GM12873 (cell line): ENCODE results near the gene POLR1B.

Experiments
- CTCF ChIP-seq: IDR thresholded peaks from 2 replicates; pipeline ENCODE4 v1.5.1; 2012; ENCODE audit warnings: low read depth, mild to moderate bottlenecking, moderate library complexity, low read length, control low read depth; ENCODE audit not compliant: insufficient read depth; ENCODE audit errors: missing control alignments

POLR1B gene

GRCh38 chr2:112584891-112585250 lies 42.6 kb downstream of the POLR1B start:
- TF ChIP-seq CTCF: no peak

GRCh38 chr2:112585400-112585799 lies 43.1 kb downstream of the POLR1B start:
- no peak for TF ChIP-seq CTCF

DNA sequence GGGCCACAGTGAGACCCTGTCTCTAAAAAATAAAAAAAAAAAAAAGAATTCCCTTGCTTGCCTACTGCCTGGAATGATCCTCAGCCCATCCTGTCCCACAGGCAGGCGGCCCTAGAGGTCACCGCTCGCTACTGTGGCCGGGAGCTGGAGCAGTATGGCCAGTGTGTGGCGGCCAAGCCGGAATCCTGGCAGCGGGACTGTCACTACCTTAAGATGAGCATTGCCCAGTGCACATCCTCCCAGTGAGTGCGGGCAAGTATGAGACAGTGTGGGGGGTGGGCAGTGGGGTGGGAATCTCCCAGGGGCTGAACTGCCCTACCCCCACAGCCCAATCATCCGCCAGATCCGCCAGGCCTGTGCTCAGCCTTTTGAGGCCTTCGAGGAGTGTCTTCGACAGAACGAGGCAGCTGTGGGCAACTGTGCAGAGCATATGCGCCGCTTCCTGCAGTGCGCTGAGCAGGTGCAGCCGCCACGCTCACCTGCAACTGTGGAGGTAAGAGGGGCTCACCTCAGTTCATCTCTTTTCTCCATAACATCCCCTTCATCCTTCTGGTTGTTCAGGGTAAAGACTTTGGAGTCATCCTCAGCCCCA lies 43.7 kb downstream of the POLR1B start:
- TF ChIP-seq CTCF: no peak

DNA sequence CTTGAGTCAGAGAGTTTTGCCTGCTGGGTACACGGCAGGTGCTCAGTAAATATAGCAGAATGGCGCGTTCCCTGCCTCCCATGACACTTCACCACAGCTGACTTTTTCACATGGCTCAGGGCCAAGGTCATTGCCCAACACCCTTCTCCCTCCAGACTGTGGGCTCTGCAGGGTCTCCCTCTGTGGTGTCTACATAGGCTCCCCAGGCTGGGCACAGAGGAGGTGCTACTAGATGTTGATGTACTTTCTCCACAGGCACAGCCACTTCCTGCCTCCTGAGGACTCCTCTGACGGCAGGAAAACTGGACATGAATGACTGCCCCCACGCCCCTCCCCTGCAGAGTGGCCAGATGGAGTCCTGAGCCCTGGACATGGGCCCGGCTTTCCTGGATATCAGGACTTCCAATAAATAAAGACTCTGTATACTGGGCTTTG lies 46.4 kb downstream of the POLR1B start:
- no peak for TF ChIP-seq CTCF

DNA sequence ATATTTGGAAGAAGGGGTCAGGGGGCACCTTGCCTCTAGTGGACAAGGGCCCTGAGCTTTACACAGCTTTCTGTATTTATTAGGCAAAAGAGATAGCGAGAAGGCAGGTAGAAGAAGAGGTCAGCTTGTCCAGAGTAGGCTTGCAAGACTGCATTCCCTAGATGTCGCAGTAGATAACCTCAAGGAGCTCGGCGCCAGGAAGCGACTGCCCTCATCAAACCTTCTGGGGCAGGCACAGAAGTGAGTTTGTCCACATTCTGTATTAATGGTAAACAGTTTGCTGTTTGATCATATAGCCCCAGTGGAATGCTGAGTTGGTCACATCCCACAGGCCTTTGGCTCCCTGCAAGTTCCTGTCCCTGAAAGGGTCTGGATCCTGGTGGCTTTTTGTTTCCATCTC lies 49.1 kb downstream of the POLR1B start:
- TF ChIP-seq CTCF: no peak

DNA sequence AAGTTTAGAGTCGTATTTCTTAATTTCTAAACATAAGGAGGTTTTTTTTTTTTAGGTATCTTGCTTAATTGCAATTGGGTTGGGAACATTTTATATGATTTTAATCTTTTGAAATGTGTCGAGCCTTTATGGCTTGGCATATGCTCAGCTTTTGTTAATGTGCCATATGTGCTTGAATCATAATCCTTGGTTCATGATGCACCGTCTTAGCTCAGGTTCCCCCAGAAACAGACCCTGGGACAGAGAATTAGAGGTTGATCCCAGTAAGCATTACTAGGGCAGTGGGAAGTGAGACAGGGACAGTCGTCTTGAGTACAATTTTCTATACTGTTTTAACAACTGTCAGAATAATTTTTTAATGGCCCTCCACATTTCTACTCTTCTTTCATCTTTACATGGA lies 51.5 kb downstream of the POLR1B start:
- TF ChIP-seq CTCF: no peak

DNA sequence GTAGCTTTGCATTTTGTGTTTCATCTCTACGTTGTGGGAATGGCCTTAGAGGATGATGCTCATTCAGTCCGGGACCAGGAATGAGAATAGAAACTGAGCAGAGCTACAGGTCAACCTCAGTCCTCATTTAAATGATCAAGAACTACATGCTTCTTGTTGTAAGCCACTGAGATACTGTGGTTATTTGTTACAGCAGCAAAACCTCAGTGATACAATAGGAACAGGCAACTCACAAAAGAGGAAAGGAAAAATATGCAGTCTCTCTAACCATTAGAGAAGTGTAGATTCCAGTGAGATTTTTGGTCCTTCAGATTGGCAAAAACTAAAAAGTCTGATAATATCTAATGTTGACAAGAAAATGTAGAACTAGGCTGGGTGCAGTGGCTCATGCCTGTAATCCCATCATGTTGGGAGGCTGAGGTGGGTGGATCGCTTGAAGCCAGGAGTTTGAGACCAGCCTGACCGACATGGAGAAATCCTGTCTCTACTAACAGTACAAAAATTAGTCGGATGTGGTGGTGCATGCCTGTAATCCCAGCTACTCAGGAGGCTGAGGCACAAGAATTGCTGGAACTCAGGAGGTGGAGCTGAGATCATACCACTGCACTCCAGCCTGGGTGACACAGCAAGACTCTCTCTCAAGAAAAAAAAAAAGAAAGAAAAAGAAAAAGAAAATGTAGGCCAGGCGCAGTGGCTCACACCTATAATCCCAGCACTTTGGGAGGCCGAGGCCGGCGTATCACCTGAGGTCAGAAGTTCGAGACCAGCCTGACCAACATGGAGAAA lies 55.5 kb downstream of the POLR1B start:
- no peak for TF ChIP-seq CTCF
